ENCODE results near the gene SLC25A34. TPM values are rescaled to one million over a fixed set of nuclear protein-coding genes. Genes with fewer than 3 reads are reported as not detected.

Gene SLC25A34
- total RNA-seq, 4 donors from 2014 or later: 7.8 to 17.2 (median 13.8) TPM

GRCh38 chr1:15744122-15744679 is 8.1 kb downstream of the SLC25A34 start:
- H3K9me3 ChIP-seq: no peaks in the 10 kb centered on the region
- intact Hi-C loops (cut with DNase I; ENCODE audit: low total_unique reads): no loop called here

GRCh38 chr1:15747378-15747777 is 11.3 kb downstream of the SLC25A34 start:
- no peaks in the 10 kb centered on the region for H3K9me3 ChIP-seq
- intact Hi-C loops (cut with DNase I; ENCODE audit: low total_unique reads) (no loop called here), in situ Hi-C loops (cut with MboI; ENCODE audit: low sequenced_read_pairs in 4 of 4) (loop anchor here in 1 of 4 donors (25.0 kb wide), 1 partner anchor 160 kb away; the partner anchor contains the start of gene AGMAT)
- DNase-seq (no peak), ATAC-seq (no peak)
- no peaks in the 10 kb centered on the region for H3K36me3 ChIP-seq
- no peak overlapping the region for H3K4me3 ChIP-seq
- TF ChIP-seq, protein P1, sequence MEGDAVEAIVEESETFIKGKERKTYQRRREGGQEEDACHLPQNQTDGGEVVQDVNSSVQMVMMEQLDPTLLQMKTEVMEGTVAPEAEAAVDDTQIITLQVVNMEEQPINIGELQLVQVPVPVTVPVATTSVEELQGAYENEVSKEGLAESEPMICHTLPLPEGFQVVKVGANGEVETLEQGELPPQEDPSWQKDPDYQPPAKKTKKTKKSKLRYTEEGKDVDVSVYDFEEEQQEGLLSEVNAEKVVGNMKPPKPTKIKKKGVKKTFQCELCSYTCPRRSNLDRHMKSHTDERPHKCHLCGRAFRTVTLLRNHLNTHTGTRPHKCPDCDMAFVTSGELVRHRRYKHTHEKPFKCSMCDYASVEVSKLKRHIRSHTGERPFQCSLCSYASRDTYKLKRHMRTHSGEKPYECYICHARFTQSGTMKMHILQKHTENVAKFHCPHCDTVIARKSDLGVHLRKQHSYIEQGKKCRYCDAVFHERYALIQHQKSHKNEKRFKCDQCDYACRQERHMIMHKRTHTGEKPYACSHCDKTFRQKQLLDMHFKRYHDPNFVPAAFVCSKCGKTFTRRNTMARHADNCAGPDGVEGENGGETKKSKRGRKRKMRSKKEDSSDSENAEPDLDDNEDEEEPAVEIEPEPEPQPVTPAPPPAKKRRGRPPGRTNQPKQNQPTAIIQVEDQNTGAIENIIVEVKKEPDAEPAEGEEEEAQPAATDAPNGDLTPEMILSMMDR (IDR thresholded peaks at IDR 0.05 in 4 of 5, conservative IDR thresholded peaks at IDR 0.05 in 1 of 5): no peak
- no peak for TF ChIP-seq POLR2A (IDR thresholded peaks at IDR 0.05)
- no peaks in the 10 kb centered on the region for H3K27me3 ChIP-seq
- H3K4me1 ChIP-seq: no peaks in the 10 kb centered on the region
- H3K27ac ChIP-seq: no peak overlapping the region

More at GRCh38 chr1:15744122-15744679, 8.1 kb downstream of the SLC25A34 start:
- Histone ChIP-seq H3K36me3 (no peaks in the 10 kb centered on the region), H3K4me3 (no peak overlapping the region), H3K4me1 (peaks cover 9% of the 10 kb centered on the region in 2 donors), H3K27me3 (no peaks in the 10 kb centered on the region), H3K27ac (no peak overlapping the region)
- TF ChIP-seq, protein P1 (IDR thresholded peaks at IDR 0.05 in 4 of 5, conservative IDR thresholded peaks at IDR 0.05 in 1 of 5): no peak
- TF ChIP-seq POLR2A (IDR thresholded peaks at IDR 0.05): no peak
- in situ Hi-C loops (cut with MboI; ENCODE audit: low sequenced_read_pairs in 4 of 4): loop anchor here in 1 of 4 donors (25.0 kb wide), 1 partner anchor 157 kb away; the partner anchor contains the start of gene AGMAT
- DNase-seq: peak in 1 of 2 donors; percentile 14
- ATAC-seq: no peak

DNA sequence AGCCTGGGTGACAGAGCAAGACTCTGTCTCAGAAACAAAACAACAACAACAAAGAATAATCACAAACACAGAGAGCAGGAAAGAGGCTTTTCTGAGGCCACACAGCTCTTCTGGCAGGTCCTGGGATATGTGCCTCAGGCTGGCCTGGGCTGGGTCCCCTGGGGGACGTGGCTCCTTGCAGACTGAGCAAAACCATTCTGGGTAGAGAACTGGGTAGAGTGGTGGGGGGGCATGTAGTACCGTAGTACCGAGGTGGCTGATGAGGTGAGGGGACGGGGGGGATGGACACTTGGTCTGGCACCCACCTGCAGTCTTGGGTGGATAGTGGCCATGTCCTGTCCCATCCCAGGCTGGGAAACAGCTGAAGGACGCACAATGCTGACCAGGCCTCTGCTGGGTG is 12.2 kb downstream of the SLC25A34 start:
- in situ Hi-C loops (cut with MboI; ENCODE audit: low sequenced_read_pairs in 4 of 4) (loop anchor here in 1 of 4 donors (25.0 kb wide), 1 partner anchor 161 kb away; the partner anchor contains the start of gene AGMAT), intact Hi-C loops (cut with DNase I; ENCODE audit: low total_unique reads) (no loop called here)
- no peak for ATAC-seq
- no peak for DNase-seq
- no peak overlapping the region for H3K27ac ChIP-seq
- no peak overlapping the region for H3K4me3 ChIP-seq
- H3K4me1 ChIP-seq: no peaks in the 10 kb centered on the region
- H3K36me3 ChIP-seq: no peaks in the 10 kb centered on the region
- TF ChIP-seq, protein P1 (IDR thresholded peaks at IDR 0.05 in 4 of 5, conservative IDR thresholded peaks at IDR 0.05 in 1 of 5): no peak
- no peak for TF ChIP-seq POLR2A (IDR thresholded peaks at IDR 0.05)
- H3K9me3 ChIP-seq: no peaks in the 10 kb centered on the region
- H3K27me3 ChIP-seq: no peaks in the 10 kb centered on the region

DNA sequence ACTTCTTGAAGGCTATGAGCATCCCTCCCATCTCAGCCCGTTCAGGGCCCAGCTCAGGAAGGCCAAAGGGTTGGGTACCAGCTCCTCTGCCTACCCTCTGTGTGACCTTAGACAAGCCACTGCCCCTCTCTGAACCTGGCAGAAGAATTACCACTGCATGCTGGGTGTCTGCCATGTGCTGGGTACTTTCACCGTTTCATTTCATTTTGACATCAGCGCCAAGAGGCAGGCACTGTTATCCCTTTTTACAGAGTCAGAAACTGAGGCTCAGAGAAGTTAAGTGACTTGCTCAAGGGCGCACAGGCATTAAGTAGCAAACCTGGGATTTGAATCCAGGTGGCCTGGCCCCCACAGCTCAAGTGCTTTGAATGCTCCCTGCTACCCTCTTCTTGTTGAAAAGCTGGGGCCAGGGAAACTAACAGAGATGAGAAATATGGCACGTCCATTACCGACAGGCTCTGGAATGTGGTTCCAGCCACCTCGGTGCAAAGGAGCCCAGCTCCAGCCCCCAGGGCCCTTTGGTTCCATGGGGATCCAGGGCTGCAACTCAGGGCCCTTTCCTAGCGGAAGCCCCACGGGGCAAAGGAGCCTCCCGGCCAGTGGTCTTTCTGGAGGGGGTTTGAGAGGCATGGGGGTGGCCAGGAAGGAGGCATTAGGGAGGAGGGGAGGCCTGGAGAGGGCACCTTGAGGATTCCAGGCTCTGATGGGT is 12.8 kb downstream of the SLC25A34 start:
- Histone ChIP-seq H3K36me3 (no peaks in the 10 kb centered on the region), H3K4me1 (no peaks in the 10 kb centered on the region), H3K27ac (no peak overlapping the region), H3K9me3 (no peaks in the 10 kb centered on the region), H3K27me3 (no peaks in the 10 kb centered on the region), H3K4me3 (no peak overlapping the region)
- TF ChIP-seq, protein P1 (IDR thresholded peaks at IDR 0.05 in 4 of 5, conservative IDR thresholded peaks at IDR 0.05 in 1 of 5): no peak
- no peak for TF ChIP-seq POLR2A (IDR thresholded peaks at IDR 0.05)
- in situ Hi-C loops (cut with MboI; ENCODE audit: low sequenced_read_pairs in 4 of 4): loop anchor here in 1 of 4 donors (25.0 kb wide), 1 partner anchor 162 kb away; the partner anchor contains the start of gene AGMAT
- DNase-seq: no peak
- intact Hi-C loops (cut with DNase I; ENCODE audit: low total_unique reads): no loop called here
- ATAC-seq: no peak

Data from gastrocnemius medialis (tissue), 4 donors.